HepG2 (cell line): ENCODE data around the gene RPUSD2. TPM values are rescaled to one million over a fixed set of nuclear protein-coding genes. Genes with fewer than 3 reads are reported as not detected.
A peak's percentile ranks its signal among the peaks of the same experiment; 100 is the strongest.

Experiments used
- CBX1 ChIP-seq: IDR thresholded peaks from one replicate; pipeline ENCODE4 v1.6.1; 2016; ENCODE audit warnings: antibody characterized with exemption, low read depth
- FLYWCH1 ChIP-seq: sonication (generic); formaldehyde crosslinking; IDR thresholded peaks from 2 replicates; pipeline ENCODE4 v1.8.1; 2023; ENCODE audit warnings: mild to moderate bottlenecking, missing genetic modification reagents
- FOXK1 ChIP-seq: sonication (generic); formaldehyde crosslinking; IDR thresholded peaks from 2 replicates; pipeline ENCODE4 v1.4.0; 2020; ENCODE audit warnings: low read depth, missing genetic modification reagents, borderline replicate concordance
- KLF12 ChIP-seq: sonication (generic); formaldehyde crosslinking; IDR thresholded peaks from 2 replicates; pipeline ENCODE4 v1.4.0; 2020; ENCODE audit warnings: missing genetic modification reagents, borderline replicate concordance
- NR2C2 ChIP-seq: sonication (generic); formaldehyde crosslinking; IDR thresholded peaks from 2 replicates; pipeline ENCODE4 v1.4.0; 2020; ENCODE audit warnings: missing genetic modification reagents, mild to moderate bottlenecking, moderate library complexity, borderline replicate concordance
- NR2F1 ChIP-seq, 2 experiments: fragments of 450-650 bp in 1 of 2; formaldehyde crosslinking in 1 of 2; IDR thresholded peaks; 2 replicates each; pipeline versions ENCODE4 v1.5.0 to v1.6.1; 2016 to 2020; ENCODE audit warnings: mild to moderate bottlenecking in 1 of 2, missing compliant biosample characterization in 1 of 2, missing genetic modification reagents in 1 of 2, moderate library complexity in 1 of 2
- POLR2A ChIP-seq, 2 experiments: IDR thresholded peaks; 2 replicates each; pipeline ENCODE4 v1.6.1; 2011; ENCODE audit warnings: low read depth in 2 of 2, low read length in 2 of 2, mild to moderate bottlenecking in 1 of 2, moderate library complexity in 1 of 2; ENCODE audit not compliant: insufficient read depth in 1 of 2
- RARA ChIP-seq: IDR thresholded peaks from 2 replicates; pipeline ENCODE4 v1.6.1; 2016; ENCODE audit warnings: missing genetic modification reagents, missing compliant biosample characterization
- RBM39 ChIP-seq: fragments of 200-400 bp; formaldehyde crosslinking; IDR thresholded peaks from one replicate; pipeline ENCODE4 v1.6.1; 2018; ENCODE audit warnings: antibody characterized with exemption, mild to moderate bottlenecking, low read depth, low read length; ENCODE audit not compliant: poor library complexity, severe bottlenecking
- TFAP4 ChIP-seq: sonication (generic); IDR thresholded peaks from 2 replicates; pipeline ENCODE4 v1.6.1; 2016; ENCODE audit warnings: low read depth, borderline replicate concordance
- ZNF207 ChIP-seq: fragments of 450-650 bp; IDR thresholded peaks from 2 replicates; pipeline ENCODE4 v1.6.1; 2016; ENCODE audit warnings: antibody characterized with exemption, borderline replicate concordance
- ZNF251 ChIP-seq: sonication (generic); formaldehyde crosslinking; IDR thresholded peaks from 2 replicates; pipeline ENCODE4 v1.9.0; 2021; ENCODE audit warnings: mild to moderate bottlenecking, missing genetic modification reagents
- polyA plus RNA-seq, 8 experiments: library from polyadenylated mRNA; depleted of rRNA in 3 of 8; stranded (reverse) in 7 of 8; unstranded in 1 of 8; fragments of >200 nt; fragmentation: Illumina TruSeq in 4 of 8; extraction: Trizol in 4 of 8; gene quantifications; 2 replicates each; pipeline versions ENCODE4 v1.2.1 to v1.2.3, GENCODE V29; 2011 to 2016; ENCODE audit warnings: low read depth in 4 of 8, missing spikeins in 1 of 8, mixed read lengths in 1 of 8; ENCODE audit not compliant: insufficient read depth in 1 of 8
- total RNA-seq, 5 experiments: library from RNA; depleted of rRNA; stranded (reverse); fragments of >200 nt; fragmentation: Illumina TruSeq; extraction: Trizol; gene quantifications; 2 replicates each; pipeline ENCODE4 v1.2.3, GENCODE V29; 2016; ENCODE audit warnings: low read depth in 1 of 5
- TF ChIP-seq, protein P1 (sequence below): fragments of 450-650 bp; IDR thresholded peaks from 2 replicates; pipeline ENCODE4 v1.6.1; 2017
- TF ChIP-seq, protein P2 (sequence below): sonication (generic); formaldehyde crosslinking; IDR thresholded peaks from 2 replicates; pipeline ENCODE4 v1.4.0; 2020; ENCODE audit warnings: missing genetic modification reagents
- TF ChIP-seq, protein P3 (sequence below): sonication (generic); formaldehyde crosslinking; IDR thresholded peaks from 2 replicates; pipeline ENCODE4 v1.5.1; 2020; ENCODE audit warnings: mild to moderate bottlenecking, missing genetic modification reagents, borderline replicate concordance
- TF ChIP-seq, protein P4 (sequence below): sonication (generic); formaldehyde crosslinking; IDR thresholded peaks from 2 replicates; pipeline ENCODE4 v1.4.0; 2020; ENCODE audit warnings: missing genetic modification reagents, mild to moderate bottlenecking, borderline replicate concordance

Gene RPUSD2
- total and polyA plus RNA-seq, 2 of the 13 experiments (the other 11 are each of a cell fraction or from before 2014, with no cell fraction given) = 8.6 to 14.5 TPM

- TF ChIP-seq ZNF251 = no peak
- no peak for TF ChIP-seq KLF12 (CRISPR knock-in tag)
- peak; percentile 65; the same call in 1 of the 2 replicates for TF ChIP-seq TFAP4
- peak; percentile 65; the same call in 1 of the 2 replicates for TF ChIP-seq FOXK1 (CRISPR knock-in tag)
- TF ChIP-seq, protein P1, sequence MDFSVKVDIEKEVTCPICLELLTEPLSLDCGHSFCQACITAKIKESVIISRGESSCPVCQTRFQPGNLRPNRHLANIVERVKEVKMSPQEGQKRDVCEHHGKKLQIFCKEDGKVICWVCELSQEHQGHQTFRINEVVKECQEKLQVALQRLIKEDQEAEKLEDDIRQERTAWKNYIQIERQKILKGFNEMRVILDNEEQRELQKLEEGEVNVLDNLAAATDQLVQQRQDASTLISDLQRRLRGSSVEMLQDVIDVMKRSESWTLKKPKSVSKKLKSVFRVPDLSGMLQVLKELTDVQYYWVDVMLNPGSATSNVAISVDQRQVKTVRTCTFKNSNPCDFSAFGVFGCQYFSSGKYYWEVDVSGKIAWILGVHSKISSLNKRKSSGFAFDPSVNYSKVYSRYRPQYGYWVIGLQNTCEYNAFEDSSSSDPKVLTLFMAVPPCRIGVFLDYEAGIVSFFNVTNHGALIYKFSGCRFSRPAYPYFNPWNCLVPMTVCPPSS = no peak
- TF ChIP-seq, protein P2, sequence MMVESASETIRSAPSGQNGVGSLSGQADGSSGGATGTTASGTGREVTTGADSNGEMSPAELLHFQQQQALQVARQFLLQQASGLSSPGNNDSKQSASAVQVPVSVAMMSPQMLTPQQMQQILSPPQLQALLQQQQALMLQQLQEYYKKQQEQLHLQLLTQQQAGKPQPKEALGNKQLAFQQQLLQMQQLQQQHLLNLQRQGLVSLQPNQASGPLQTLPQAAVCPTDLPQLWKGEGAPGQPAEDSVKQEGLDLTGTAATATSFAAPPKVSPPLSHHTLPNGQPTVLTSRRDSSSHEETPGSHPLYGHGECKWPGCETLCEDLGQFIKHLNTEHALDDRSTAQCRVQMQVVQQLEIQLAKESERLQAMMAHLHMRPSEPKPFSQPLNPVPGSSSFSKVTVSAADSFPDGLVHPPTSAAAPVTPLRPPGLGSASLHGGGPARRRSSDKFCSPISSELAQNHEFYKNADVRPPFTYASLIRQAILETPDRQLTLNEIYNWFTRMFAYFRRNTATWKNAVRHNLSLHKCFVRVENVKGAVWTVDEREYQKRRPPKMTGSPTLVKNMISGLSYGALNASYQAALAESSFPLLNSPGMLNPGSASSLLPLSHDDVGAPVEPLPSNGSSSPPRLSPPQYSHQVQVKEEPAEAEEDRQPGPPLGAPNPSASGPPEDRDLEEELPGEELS (CRISPR knock-in tag) = no peak
- peak; percentile 28 to 40; a peak in 2 of 4 replicates for TF ChIP-seq POLR2A (IDR thresholded peaks at IDR 0.05; ENCODE audit: insufficient read depth in 1 of 2, low read depth in 2 of 2, low read length in 2 of 2)
- peak; percentile 79 for TF ChIP-seq NR2C2 (CRISPR knock-in tag)
- peak; percentile 82 for TF ChIP-seq CBX1
- no peak for TF ChIP-seq RBM39
- TF ChIP-seq ZNF207 = no peak
- TF ChIP-seq, protein P3, sequence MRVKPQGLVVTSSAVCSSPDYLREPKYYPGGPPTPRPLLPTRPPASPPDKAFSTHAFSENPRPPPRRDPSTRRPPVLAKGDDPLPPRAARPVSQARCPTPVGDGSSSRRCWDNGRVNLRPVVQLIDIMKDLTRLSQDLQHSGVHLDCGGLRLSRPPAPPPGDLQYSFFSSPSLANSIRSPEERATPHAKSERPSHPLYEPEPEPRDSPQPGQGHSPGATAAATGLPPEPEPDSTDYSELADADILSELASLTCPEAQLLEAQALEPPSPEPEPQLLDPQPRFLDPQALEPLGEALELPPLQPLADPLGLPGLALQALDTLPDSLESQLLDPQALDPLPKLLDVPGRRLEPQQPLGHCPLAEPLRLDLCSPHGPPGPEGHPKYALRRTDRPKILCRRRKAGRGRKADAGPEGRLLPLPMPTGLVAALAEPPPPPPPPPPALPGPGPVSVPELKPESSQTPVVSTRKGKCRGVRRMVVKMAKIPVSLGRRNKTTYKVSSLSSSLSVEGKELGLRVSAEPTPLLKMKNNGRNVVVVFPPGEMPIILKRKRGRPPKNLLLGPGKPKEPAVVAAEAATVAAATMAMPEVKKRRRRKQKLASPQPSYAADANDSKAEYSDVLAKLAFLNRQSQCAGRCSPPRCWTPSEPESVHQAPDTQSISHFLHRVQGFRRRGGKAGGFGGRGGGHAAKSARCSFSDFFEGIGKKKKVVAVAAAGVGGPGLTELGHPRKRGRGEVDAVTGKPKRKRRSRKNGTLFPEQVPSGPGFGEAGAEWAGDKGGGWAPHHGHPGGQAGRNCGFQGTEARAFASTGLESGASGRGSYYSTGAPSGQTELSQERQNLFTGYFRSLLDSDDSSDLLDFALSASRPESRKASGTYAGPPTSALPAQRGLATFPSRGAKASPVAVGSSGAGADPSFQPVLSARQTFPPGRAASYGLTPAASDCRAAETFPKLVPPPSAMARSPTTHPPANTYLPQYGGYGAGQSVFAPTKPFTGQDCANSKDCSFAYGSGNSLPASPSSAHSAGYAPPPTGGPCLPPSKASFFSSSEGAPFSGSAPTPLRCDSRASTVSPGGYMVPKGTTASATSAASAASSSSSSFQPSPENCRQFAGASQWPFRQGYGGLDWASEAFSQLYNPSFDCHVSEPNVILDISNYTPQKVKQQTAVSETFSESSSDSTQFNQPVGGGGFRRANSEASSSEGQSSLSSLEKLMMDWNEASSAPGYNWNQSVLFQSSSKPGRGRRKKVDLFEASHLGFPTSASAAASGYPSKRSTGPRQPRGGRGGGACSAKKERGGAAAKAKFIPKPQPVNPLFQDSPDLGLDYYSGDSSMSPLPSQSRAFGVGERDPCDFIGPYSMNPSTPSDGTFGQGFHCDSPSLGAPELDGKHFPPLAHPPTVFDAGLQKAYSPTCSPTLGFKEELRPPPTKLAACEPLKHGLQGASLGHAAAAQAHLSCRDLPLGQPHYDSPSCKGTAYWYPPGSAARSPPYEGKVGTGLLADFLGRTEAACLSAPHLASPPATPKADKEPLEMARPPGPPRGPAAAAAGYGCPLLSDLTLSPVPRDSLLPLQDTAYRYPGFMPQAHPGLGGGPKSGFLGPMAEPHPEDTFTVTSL (CRISPR knock-in tag) = no peak; the same call in 1 of the 2 replicates
- TF ChIP-seq, protein P4, sequence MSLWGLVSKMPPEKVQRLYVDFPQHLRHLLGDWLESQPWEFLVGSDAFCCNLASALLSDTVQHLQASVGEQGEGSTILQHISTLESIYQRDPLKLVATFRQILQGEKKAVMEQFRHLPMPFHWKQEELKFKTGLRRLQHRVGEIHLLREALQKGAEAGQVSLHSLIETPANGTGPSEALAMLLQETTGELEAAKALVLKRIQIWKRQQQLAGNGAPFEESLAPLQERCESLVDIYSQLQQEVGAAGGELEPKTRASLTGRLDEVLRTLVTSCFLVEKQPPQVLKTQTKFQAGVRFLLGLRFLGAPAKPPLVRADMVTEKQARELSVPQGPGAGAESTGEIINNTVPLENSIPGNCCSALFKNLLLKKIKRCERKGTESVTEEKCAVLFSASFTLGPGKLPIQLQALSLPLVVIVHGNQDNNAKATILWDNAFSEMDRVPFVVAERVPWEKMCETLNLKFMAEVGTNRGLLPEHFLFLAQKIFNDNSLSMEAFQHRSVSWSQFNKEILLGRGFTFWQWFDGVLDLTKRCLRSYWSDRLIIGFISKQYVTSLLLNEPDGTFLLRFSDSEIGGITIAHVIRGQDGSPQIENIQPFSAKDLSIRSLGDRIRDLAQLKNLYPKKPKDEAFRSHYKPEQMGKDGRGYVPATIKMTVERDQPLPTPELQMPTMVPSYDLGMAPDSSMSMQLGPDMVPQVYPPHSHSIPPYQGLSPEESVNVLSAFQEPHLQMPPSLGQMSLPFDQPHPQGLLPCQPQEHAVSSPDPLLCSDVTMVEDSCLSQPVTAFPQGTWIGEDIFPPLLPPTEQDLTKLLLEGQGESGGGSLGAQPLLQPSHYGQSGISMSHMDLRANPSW (CRISPR knock-in tag) = no peak
- TF ChIP-seq FLYWCH1 (CRISPR knock-in tag) = no peak
- TF ChIP-seq NR2F1 (CRISPR knock-in tag; IDR thresholded peaks at IDR 0.05) = peak; percentile 5 to 70; a peak in 1 of 4 replicates
- TF ChIP-seq RARA = no peak
Measured at GRCh38 chr15:40582726-40583246, 13.7 kb downstream of the RPUSD2 start (continued).
